NCI-H2196 (cell line): ENCODE data around the gene TBL2.
"Not testable (repeated sequence)": the region's sequence is repeated elsewhere in the genome, so short reads cannot be mapped to it uniquely, and the experiment has no call there.

Experiments used
- DNase-seq: peaks from one replicate; lab custom pipeline; 2025; ENCODE audit not compliant: unreplicated experiment; lab: John Stamatoyannopoulos, UW

TBL2 gene

DNA sequence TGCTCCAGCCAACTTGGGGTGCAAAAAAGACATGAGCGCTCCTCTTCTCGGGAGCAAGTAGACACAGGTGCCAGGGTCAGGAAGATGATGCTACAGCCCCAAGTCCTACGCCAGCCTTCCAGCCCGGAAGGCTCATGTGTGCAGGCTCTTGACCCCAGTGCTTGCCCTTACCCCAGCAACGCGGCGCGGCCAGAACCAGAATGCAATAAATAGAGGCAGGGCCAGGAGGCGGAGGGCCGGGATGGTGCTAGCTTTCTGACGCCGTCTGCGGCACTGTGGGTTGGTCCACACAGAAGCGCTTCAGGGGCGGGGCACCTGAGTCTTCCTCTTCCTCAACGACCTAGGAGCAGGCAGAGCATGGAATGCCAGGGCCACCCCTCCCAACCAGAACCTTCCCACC lies 41.3 kb downstream of the TBL2 start:
- DNase-seq, result no peak

DNA sequence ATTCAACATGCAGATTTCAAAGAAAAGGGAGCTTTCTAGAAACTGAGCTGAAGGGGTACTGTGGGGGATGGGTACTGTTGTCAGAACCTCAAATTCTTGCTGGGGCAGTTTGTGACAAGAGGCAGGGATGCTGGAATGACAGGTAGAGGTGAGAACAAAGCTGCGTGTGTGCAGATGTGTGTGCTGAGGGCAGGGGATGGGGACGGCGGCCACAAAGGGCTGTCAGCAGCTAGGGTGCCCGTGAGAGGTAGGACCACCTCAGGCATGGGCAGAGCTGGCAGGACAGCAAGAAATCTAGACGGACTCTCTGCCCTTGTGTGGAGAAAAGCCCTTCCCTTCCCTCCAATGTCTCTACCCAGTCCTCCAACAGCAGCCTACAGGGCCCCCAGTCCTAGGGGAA lies 41.9 kb downstream of the TBL2 start:
- DNase-seq, result no peak

DNA sequence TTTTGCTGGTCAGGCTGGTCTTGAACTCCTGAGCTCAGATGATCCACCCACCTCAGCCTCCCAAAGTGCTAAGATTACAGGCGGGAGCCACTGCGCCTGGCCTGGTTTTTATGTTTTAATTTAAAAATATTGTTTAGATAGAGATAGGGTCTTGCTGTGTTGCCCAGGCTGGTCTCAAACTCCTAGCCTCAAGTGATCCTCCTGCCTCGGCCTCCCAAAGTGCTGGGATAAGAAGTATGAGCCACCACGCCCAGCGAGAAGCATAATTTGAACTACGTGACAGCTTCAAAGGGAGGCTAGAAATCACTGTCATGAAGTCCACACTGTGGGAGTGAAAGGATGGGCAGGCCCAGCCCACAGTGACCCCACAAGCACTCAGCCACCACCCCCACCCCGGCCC lies 42.5 kb downstream of the TBL2 start:
- not testable (repeated sequence) for DNase-seq

DNA sequence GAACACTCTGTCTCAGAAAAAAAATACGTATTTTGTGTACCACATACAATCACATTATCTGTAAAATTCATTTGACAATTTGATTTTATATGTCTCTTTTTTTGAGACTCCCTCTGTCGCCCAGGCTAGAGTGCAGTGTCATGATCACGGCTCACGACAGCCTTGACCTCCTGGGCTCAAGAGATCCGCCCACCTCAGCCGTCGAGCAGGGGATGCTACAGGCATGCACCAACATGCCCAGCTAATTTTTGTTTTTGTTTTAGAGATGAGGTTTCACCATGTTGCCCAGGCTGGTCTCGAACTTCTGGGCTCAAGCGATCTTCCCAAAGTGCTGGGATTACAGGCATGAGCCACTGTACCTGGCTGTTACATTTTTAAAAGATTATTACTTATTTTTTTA lies 44.6 kb downstream of the TBL2 start:
- DNase-seq, result no peak

DNA sequence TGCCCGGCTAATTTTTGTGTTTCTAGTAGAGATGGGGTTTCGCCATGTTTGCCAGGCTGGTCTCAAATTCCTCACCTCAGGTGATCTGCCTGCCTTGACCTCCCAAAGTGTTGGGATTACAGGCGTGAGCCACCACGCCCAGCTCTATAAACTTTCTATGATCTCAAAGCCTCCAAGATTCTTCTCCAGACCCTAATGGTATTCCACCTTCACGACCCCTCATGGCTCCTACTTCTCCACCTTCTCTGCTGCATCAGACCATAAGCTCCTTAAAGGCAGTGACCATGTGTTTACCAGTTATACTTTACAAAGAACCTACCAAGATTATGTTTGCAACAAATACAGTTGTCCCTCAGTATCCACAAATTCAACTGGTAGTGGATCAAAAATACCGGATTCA lies 46.2 kb downstream of the TBL2 start:
- no peak for DNase-seq

DNA sequence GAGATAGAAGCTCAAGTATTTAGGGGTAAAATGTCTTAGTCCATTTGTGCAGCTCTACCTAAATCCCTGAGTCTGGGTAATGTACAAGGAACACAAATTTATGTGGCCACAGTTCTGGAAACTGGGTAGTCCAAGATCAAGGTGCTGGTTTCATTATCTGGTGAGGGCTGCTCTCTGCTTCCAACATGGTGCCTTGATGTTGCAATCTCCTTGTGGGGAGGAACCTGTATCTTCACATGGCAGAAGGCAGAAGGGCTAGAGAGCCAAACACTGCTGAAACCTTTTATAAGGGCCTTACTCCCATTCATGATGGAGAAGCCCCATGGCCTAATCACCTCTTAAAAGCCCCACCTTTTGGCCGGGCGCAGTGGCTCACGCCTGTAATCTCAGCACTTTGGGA lies 47.6 kb downstream of the TBL2 start:
- no peak for DNase-seq

DNA sequence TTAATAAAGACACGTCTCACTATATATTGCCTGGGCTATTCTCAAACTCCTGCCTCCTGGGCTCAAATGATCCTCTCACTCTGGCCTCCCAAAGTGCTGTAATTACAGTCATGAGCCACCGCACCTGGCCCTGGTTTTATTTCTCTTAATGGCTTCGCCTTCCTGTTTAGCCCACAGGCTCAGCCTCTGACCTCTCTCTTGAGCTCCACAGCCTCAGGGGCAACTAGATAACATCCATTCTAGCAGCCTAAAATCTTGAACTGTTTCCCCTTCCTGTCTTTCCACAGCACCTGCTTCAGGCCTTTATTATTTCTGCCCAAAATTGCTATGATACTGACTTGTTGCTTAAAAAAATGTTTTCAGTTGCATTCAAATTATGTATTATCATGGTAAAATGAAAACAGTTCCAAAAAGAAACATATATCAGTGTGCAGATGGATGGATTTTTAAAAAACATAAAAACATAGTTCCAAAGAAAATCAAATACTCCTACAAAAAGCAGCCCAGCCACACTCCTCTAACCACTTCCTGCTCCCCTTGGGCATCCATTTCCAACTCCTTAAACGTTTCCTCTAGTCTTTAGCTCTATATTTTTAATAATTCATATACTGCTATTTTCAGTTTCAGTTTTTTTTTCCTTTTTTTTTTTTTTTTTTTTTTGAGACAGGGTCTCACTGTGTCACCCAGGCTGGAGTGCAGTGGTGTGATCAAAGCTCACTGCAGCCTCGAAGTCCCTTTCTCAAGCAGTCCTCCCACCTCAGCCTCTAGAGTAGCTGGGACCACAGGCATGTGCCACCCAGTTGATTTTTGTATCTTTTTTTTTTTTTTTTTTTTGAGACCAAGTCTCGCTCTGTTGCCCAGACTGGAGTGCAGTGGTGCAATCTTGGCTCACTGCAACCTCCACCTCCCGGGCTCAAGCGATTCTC lies 51.2 kb downstream of the TBL2 start:
- peak; percentile 38 for DNase-seq

DNA sequence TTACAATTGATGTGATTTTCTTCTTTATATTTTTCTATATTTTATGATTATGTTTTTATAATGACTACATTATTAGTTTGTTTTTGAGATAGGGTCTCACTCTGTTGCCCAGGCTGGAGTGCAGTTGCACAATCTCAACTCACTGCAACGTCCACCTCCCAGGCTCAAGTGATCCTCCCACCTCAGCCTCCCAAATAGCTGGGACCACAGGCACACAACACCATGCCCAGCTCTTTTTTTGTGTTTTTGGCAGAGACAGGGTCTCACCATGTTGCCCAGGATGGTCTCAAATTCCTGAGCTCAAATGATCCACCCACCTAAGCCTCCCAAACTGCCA lies 52.3 kb downstream of the TBL2 start:
- not testable (repeated sequence) for DNase-seq

DNA sequence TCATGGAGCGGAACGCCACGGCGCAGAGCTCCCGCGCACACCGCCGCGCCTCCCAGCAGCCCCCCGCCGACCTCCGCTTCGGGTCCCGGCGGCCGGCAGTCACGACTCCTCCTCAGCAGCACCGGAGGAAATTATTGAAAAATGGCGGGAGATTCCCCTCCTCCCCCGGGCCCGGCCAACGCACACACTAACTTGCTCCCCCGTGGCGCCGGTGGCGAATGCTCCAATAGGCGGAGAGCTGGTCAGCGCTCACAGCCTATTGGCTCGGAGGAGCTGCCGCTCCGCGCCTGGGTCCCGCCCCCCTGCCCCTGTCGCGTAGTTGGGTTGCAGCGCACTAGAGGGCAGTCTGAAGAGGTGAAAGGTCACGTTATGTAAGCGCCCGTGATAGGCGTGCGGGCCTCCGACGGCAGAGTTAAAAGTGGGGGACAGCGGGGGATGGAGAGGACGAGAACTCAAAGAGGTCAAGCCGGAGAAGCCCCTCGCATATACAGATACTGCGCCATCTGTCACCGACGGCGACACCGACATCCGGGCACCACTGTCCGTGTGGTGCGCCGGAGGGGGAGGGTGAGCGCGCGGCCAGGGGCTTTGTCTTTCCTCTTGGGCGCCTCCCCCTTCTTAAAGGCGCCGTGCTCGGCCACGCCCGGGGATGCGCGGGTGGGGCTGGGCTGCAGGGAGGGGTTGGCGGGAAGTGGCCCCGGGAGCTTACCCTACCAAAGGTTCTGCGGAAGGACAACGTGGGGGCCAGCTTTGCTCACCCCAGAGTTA lies 56.1 kb downstream of the TBL2 start, which contains the start of gene BAZ1B:
Gene BAZ1B, minus strand, starts transcription at position 189 of the 768 bp plus-strand sequence. CDS start 360 bp downstream, outside the sequence.
- DNase-seq, result peak; percentile 98

DNA sequence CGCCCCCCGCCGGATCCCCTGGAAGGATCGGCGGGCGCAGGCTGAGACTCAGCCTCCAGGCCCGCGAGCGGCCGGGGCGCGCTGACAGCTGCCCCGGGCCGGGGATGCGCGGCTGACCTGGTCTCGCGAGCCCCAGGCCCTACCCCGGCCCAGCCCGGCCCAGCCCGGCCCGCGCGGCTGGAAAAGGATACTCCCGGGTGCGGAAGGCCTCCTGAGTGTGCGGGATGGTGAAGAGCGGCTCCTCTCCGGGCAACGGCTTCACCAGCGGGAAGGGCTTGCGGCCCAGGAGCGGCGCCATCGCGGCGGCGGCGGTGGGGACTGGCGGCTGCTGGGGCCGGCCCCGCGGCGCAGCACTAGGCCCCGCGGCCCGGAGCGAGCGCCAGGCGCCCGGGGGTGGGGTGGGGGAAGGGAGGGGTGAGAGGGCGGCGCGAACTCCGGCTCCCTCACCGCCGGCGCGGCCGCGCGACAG lies 56.7 kb downstream of the TBL2 start:
- DNase-seq, result peak; percentile 74

DNA sequence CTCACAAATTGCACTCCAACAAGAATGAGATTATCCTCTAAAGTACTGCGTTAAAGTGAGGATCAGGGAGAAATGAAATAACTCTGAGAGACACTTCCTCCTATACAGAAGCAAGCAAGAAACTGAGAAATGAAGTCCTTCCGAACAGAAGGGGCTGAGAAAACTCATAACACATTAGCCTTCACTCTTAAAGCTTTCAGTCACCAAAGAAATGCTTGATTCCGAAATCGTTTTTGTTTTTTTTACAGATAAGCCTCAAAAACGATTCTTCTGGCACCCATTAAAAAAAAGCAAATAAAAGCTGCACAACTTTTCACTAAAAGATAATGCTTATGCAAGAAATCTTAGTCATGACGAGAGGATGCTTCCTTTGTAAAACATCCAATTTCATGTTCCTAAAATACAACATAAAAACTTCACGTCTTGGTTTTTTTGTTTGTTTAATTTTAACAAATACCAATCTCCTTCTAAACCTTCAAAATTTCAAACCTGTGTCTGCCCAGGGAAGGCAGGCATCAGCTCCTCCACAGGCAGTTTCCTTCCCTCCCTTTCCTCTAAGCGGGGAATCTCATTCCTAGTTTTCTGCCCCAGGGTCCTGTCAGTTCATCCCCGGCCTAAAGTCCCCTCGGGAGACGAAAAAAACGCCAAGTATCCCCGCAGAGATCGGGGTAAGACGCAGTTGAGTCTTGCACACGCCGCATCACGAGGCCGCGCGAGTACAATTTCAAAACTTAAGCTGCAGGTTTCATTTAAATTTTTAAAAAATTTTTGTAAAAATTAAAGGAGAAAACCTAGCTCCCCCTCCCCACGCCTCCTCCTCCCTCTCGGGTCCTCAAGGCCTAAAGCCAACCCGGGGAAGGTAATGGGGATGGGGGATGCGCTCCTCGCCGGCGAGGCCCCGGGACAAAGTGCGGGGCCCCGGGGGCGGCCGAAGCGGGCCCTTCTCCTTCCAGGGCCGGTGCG lies 57.4 kb downstream of the TBL2 start:
- DNase-seq, result no peak

DNA sequence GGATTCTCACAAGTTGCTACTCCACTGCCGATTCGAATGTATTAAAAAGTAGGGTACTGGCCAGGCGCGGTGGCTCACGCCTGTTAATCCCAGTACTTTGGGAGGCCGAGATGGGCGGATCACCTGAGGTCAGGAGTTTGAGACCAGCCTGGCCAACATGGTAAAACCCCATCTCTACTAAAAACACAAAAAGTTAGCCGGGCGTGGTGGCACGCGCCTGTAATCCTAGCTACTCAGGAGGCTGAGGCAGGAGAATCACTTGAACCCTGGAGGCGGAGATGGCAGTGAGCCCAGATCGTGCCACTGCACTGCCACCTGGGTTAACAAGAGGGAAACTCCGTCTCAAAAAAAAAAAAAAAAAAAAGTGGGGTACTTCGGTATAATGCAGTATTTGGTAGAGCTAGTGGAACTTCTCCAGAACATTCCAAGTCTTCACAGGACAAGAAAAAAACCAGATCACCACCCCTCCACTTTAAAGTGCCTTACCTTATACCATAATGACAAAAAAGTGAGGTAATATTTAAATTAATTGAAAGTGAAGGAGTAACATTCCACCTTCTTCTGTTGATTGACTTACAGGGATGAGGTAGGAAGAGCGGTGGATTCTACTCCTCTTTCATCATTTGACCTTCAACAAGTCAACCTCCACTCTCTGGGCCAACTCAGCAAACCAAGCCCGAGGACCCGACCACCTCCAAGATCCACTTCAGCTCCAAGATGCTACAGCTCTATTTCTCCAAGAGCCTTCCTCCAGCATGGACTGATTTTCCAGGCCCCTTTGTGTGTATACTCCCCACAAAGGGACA lies 58.3 kb downstream of the TBL2 start:
- no peak for DNase-seq

DNA sequence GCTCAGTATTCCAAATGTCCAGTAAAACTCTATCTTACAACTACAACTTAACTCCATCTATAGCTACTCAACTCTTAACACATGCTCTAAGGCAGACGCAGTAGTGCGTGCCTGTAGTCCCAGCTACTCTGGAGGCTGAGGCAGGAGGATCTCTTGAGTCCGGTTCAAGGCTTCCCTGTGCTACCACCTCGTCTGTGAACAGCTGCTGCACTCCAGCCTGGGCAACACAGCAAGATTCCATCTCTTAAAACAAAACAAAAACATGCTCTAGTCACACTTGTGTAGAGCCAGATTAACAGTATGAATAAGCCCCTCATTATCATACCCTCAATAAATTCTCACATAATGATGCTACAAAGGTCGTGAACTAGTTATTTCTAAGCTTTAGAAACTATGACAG lies 59.9 kb downstream of the TBL2 start:
- no peak for DNase-seq
